GM18861 (cell line): ENCODE results near the gene GNRHR.

Experiments
- ATAC-seq: cut with Tn5 transposase; IDR thresholded peaks from one replicate; pipeline ENCODE4 v1.9.1; 2021; ENCODE audit not compliant: unreplicated experiment

GNRHR gene

DNA sequence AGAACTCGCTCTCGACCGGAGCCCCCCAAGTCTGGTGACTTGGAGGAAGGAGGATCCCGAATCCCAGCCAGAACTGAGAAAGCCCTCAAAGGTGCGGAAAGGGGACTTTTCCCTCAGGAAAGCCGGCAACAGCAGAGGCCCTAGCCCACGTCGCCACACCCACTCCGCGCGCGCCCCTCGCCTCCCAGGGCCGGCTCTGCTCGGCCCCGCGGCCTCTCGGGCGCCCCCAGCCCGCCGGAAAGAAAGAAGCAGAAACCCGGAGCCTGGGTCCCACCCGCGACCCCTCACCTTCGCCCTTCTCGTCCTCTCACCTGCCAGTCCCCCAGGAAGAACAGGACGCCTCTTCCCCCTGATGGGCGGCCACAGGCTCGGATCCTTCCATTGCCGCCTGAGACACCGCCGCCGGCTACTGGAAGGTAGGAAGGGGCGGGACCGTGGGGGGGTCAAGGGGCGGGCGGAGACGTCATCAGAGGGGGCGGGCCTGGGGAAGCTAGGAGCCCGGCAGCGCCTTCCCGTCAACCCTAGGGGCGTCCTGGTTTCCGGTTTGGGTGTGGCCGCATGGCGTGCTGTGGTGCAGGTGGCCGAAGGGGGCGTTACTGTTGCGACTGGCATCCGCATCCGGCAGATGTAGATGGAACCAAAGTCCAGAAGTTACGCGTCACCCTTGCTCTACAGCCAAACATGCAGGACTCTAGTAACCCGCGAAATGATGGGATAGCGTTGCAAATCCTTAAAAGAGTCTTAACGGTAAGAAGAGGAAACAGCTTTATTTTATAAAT is 53.3 kb downstream of the GNRHR start, which contains the start of gene UBA6:
Gene UBA6 (minus strand): TSS at position 418 of the 779 bp plus-strand sequence. CDS start 36 bp downstream, at position 382.
- peak; percentile 96 for ATAC-seq

DNA sequence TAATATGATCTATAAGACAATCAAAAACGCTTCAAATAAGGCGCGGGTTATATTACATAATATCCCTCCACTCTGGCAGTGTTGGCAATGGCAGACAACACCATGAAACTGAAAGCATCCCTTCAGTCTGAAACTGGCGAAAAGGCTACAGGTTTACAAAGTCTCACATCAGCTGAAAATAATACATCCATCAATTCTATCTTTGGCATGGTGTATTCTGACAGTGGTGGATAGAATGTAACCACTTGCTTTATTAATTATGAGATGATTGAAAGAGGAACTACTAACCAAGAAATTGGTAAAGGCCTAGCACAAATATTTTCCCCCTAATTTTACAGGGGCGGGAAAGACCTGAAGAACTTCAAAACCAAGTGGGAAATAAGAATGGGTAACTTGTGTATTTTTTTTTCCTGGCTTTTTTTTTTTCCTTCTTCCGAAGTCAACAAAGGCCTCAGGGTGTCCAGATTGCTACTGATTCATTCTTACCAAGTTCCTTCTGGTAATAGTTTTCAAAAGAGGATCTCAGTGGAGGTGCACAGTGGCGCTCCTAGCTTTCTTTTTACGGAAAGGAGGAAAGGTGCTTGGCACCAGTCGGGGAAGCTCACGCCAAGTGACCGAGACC is 54.0 kb downstream of the GNRHR start:
- peak; percentile 26 for ATAC-seq

GRCh38 chr4:67699603-67700002 is 54.6 kb downstream of the GNRHR start:
- ATAC-seq, result no peak

GRCh38 chr4:67697860-67698687 is 56.1 kb downstream of the GNRHR start:
- no peak for ATAC-seq

GRCh38 chr4:67696061-67696460 is 58.1 kb downstream of the GNRHR start:
- no peak for ATAC-seq

DNA sequence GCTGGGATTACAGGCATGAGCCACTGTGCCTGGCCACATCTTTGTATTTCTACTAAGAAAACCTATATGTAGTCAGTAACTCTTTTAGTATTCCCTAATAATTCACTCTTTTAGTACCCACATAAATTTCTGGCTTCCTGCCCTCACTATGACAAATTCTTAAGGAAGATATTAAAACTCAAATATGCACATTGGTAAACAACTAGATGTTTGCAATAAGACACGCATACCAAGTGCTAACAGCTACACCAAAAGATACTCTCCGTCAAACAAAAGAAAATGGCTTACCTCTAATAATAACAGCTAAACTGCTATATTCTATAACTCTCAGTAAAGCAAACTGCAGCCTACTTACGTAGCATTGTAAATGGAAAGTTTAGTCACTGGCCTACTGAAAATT is 59.5 kb downstream of the GNRHR start:
- ATAC-seq, result no peak

DNA sequence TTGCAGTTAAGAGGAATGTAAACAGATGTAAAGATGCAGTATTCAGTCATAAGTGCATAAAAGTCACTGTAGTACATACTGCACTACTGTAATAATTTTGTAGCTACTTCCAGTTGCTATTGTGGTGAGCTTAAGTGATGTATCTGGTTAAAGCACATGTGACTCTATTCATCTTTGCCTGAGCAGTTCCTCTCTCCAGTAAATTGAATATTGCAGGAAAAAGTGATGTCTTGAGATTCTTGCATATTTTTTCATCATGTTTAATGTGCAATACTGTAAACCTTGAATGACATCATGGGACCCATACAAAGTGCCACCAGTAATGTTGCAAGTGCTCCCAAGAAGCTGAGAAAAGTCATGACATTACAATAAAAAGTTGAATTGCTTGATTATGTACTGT is 62.9 kb downstream of the GNRHR start:
- ATAC-seq, result no peak
